ENCODE results near the gene KCNQ4.

The KCNQ4 gene

DNA sequence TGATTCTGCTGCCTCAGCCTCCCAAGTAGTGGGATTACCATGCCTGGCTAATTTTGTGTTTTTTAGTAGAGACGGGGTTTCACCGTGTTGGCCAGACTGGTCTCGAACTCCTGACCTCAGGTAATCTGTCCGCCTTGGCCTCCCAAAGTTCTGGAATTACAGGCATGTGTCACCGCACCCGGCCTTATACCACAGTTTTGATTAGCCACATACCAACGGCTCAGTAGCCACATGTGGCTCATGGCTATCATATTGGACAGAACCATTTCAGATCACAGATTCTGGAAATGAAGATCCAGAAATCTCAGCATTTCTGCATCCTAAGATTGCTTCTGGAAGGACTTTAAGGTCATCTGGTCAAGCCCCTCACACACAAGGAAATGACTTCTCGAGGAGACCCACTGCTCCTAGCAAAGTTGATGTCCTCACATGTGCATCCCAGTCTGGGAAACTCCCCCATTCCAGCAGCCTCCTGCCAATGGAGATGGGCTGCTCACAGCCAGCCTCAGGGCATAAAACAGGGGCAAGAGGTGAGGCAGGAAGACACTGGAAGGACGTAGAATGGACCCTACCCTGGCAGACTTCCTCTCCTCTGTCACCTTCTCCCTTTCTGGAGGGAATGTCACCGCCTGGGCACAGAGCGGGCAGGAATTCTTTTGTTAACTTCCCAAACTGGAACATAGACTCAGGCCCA, 96.0 kb downstream of the KCNQ4 start:
- TF ChIP-seq, protein P1, sequence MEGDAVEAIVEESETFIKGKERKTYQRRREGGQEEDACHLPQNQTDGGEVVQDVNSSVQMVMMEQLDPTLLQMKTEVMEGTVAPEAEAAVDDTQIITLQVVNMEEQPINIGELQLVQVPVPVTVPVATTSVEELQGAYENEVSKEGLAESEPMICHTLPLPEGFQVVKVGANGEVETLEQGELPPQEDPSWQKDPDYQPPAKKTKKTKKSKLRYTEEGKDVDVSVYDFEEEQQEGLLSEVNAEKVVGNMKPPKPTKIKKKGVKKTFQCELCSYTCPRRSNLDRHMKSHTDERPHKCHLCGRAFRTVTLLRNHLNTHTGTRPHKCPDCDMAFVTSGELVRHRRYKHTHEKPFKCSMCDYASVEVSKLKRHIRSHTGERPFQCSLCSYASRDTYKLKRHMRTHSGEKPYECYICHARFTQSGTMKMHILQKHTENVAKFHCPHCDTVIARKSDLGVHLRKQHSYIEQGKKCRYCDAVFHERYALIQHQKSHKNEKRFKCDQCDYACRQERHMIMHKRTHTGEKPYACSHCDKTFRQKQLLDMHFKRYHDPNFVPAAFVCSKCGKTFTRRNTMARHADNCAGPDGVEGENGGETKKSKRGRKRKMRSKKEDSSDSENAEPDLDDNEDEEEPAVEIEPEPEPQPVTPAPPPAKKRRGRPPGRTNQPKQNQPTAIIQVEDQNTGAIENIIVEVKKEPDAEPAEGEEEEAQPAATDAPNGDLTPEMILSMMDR (IDR thresholded peaks at IDR 0.05; ENCODE audit: insufficient read depth, low read length, missing control alignments), result no peak
- H3K4me3 ChIP-seq (ENCODE audit: low read depth, low read length), result no peak overlapping the region
- CTCF ChIA-PET, result no interaction called here
- POLR2A ChIA-PET, result no interaction called here
- DNase-seq (ENCODE audit: low read depth, low spot score), result no peak

DNA sequence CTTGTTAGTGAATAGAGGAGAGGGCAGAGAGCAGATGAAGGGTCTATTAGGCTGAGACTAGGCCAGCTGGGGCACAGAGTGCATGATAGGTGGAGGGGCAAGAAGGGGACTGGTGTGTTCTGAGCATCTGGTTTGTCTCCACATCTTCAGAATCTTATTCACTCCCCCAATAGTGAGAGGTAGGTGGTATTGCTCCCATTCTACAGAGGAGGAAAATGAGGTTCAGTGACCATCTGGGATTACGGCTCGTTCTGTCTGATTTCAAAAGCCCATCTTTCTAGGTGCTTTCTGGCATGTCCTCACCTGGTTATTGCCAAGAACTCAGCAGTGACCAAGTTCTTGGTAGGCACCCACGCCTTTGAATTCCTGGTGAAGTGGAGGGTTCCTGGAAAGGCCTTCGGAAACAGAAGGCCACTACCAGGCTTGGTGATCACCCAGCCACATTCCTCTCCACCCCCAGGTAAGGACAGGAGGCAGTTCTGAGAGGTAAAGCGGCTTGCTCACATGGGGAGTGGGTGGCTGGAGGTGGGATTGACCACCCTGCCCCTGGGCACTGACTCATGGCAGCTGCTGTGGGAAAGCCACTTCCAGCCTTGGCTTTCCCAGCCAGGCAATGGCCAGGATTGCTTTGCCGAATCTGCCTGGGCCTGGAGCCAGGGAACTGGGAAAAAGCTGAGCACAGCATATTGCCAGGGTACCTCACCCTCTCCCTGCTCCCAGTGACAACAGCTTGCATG, 97.4 kb downstream of the KCNQ4 start:
- ChIA-PET POLR2A (no interaction called here), CTCF (interaction anchor here (1.0 kb wide), 1 partner anchor 10 kb away, joined by 3 read pairs; no protein-coding TSS in a partner anchor)
- DNase-seq (ENCODE audit: low read depth, low spot score), result no peak
- no peak overlapping the region for H3K4me3 ChIP-seq (ENCODE audit: low read depth, low read length)
- TF ChIP-seq, protein P1 (IDR thresholded peaks at IDR 0.05; ENCODE audit: insufficient read depth, low read length, missing control alignments), result no peak

DNA sequence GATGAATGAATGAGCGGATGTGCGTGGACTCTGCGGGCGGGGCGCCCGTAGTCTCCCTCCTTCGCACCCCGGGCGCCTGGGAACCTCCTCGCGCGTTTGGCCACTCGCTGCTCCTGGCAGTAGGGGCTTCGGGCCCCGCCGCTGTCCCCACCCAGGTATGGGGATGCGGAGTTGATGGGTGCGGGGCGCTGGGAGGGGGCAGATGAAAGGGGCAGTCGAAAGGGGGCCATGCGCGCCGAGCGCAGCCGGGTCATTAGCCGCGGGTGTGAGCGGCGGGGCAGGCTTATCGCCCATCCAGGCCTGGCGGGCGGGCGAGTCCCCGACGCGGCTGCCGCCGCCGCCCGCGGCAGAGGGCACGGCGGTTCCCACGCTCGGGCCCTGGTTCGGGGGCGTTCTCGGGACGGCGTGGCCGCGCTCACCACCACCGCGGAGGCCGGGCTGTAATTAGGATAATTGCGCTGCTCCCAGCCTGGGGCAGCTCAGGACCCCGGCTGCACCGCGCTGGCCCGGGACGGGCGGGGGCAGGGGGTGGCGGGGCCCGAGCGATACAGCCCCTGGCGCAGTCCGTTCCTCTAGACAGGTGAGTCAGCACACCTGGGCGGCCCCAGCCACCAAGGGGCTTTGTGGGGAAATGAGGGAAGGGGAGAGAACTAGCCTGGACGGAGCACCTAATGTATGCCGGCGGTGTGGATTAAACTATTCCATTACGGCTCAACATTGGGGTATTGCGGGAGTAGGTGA, 100.6 kb downstream of the KCNQ4 start:
- CTCF ChIA-PET, result no interaction called here
- H3K4me3 ChIP-seq (ENCODE audit: low read depth, low read length), result peak overlapping the region; percentile 23
- DNase-seq (ENCODE audit: low read depth, low spot score), result no peak
- TF ChIP-seq, protein P1 (IDR thresholded peaks at IDR 0.05; ENCODE audit: insufficient read depth, low read length, missing control alignments), result no peak
- POLR2A ChIA-PET, result no interaction called here

DNA sequence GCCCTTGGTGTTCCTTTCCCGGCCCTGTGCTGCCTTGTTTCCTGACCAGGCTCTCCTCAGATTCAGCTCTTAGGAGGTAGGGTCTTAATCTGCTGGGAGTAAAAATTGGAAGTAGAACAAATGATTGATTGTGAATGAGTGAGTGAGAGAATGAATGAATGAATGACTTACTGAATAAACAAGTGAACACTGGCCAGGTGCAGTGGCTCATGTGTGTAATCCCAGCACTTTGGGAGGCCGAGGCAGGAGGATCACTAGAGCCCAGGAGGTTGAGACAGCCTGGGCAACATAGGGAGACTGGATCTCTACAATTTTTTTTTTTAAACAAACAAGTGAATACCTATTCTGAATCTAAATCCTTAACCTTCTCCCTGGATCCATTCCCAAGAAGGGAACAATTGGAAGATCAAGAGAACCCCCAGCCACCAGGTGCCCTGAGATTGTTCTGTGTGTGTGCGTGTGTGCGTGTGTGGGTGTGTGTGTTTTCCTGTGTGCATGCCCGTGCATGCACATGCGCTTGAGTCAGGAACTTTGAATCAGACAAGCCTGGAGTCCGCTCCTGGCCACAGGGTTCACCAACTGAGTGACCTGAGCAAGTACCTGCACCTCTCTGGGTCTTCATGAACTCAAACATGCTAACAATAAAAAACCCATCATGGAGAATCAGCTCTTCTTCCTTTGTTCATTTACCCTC, 102.9 kb downstream of the KCNQ4 start:
- ChIA-PET POLR2A (no interaction called here), CTCF (interaction anchor here (1.8 to 1.9 kb wide), 2 partner anchors 37 to 65 kb away, joined by 6 read pairs; no protein-coding TSS in a partner anchor)
- no peak for DNase-seq (ENCODE audit: low read depth, low spot score)
- H3K4me3 ChIP-seq (ENCODE audit: low read depth, low read length), result no peak overlapping the region
- TF ChIP-seq, protein P1 (IDR thresholded peaks at IDR 0.05; ENCODE audit: insufficient read depth, low read length, missing control alignments), result no peak

DNA sequence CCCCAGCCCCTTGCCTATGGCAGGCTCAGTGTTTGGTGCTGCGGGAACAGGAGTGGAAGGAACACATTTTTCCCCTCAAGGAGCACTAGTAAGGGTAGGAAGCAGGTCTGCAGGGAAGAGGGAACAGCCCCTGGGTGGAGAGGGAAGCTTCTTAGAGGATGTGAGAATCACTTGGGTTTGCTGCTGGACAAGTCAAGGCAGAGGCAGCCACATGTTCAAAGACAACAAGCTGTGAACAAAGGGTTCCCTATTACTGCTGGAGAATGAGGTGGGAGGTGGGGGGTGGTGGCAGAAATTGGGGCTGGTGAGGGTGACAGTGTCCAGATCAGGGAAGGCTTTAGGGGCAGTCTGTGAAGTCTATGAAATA, 103.4 kb downstream of the KCNQ4 start:
- POLR2A ChIA-PET, result no interaction called here
- CTCF ChIA-PET, result interaction anchor here (0.7 to 1.9 kb wide), 3 partner anchors 10 to 64 kb away, joined by 3 to 6 read pairs (median 6); no protein-coding TSS in a partner anchor
- no peak for DNase-seq (ENCODE audit: low read depth, low spot score)
- H3K4me3 ChIP-seq (ENCODE audit: low read depth, low read length), result no peak overlapping the region
- TF ChIP-seq, protein P1 (IDR thresholded peaks at IDR 0.05; ENCODE audit: insufficient read depth, low read length, missing control alignments), result no peak

Data from AG04449 (cell line).